GM21360 (cell line): Measurements from ENCODE around the gene WDR76.
"Not testable (repeated sequence)": the region's sequence is repeated elsewhere in the genome, so short reads cannot be mapped to it uniquely, and the experiment has no call there.

Source experiments
- ATAC-seq: cut with Tn5 transposase; IDR thresholded peaks from one replicate; pipeline ENCODE4 v1.9.1; 2021; ENCODE audit warnings: mild to moderate bottlenecking, moderate library complexity; ENCODE audit not compliant: unreplicated experiment

WDR76 gene

DNA sequence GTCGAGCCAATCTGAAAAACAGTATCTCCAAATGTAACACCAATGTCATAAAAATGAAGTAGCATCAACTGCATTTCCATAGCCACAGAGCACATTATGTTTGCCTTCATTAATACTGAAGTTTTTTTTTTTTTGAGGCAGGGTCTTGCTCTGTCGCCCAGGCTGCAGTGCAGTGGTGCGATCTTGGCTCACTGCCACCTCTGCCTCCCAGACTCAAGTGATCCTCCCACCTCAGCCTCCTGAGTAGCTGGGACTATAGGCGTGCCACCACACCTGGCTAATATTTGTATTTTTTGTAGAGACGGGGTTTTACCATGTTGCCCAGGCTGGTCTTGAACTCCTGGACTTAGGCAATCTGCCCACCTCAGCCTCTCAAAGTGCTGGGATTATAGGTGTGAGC lies 11.7 kb upstream of the WDR76 start:
- not testable (repeated sequence) for ATAC-seq

GRCh38 chr15:43821505-43821904 lies 5.3 kb upstream of the WDR76 start:
- no peak for ATAC-seq

- ATAC-seq, result no peak
Observed at GRCh38 chr15:43824302-43825246, 2.2 kb upstream of the WDR76 start, which contains the start of gene MFAP1. TSS of gene MFAP1 (minus strand) at chr15:43824690. CDS start at chr15:43824569, 121 bp downstream.

DNA sequence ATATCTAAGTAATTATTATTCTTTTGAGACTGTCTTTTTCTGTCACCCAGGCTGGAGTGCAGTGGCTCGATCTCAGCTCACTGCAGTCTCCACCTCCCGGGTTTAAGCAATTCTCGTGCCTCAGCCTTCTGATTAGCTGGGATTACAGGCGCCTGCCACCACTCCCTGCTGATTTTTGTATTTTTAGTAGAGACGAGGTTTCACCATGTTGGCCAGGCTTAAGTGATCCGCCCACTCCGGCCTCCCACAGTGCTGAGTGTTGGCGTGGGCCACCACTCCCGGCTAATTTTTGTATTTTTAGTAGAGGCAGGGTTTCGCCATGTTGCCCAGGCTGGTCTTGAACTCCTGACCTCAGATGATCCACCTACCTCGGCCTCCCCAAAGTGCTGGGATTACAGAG lies 1.5 kb upstream of the WDR76 start:
- ATAC-seq, result not testable (repeated sequence)

GRCh38 chr15:43826029-43826507 lies 734 bp upstream of the WDR76 start:
- ATAC-seq, result no peak

DNA sequence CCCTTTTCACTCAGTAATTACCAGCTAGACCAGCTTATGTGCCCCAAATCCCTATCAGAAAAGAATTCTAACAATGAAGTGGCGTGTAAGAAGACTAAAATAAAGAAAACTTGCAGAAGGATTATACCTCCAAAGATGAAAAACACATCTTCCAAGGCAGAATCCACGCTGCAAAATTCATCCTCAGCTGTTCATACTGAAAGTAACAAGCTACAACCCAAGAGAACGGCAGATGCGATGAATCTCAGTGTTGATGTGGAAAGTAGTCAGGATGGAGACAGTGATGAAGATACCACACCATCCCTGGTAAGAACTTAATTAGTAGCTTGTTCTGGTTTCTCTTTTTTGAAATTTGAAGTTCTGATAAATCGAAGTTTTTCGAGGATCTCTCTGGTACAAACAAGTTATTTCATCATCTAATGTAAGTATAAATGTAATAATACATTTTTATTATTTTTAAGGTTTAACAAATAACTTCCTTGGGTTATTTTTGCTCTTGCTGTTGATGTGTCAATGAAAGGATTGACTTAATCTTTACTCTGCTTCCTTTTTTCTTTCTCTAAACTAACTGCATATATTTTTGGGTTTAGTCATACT lies 1.4 kb downstream of the WDR76 start:
- ATAC-seq, result no peak

DNA sequence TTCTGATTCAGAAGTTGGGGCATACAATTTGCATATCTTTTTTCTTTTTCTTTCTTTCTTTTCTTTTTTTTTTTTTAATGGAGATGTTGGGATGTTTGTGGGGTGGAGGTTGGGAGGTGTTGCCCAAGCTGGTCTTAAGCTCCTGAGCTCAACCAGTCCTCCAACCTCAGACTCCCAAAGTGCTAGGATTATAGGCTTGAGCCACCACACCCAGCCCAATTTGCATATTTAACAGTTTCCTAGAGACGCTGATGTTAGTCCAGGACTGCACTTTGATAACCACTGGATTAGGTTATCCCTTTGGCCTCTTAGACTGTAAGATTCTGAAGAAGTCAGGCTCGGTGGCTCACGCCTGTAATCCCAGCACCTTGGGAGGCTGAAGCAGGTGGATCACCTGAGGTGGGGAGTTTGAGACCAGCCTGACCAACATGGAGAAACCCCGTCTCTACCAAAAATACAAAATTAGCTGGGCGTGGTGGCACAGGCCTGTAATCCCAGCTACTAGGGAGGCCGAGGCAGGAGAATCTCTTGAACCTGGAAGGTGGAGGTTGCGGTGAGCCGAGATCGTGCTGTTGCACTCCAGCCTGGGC lies 3.2 kb downstream of the WDR76 start:
- not testable (repeated sequence) for ATAC-seq

GRCh38 chr15:43830691-43831275 lies 4.0 kb downstream of the WDR76 start:
- not testable (repeated sequence) for ATAC-seq

- not testable (repeated sequence) for ATAC-seq
Observed at GRCh38 chr15:43831519-43832052, 4.8 kb downstream of the WDR76 start.

- ATAC-seq, result not testable (repeated sequence)
Observed at GRCh38 chr15:43832485-43832884, 5.7 kb downstream of the WDR76 start.

GRCh38 chr15:43845421-43845820 lies 18.6 kb downstream of the WDR76 start:
- no peak for ATAC-seq

- no peak for ATAC-seq
Observed at GRCh38 chr15:43851251-43851650, 24.4 kb downstream of the WDR76 start.

GRCh38 chr15:43852607-43853006 lies 25.8 kb downstream of the WDR76 start:
- no peak for ATAC-seq

DNA sequence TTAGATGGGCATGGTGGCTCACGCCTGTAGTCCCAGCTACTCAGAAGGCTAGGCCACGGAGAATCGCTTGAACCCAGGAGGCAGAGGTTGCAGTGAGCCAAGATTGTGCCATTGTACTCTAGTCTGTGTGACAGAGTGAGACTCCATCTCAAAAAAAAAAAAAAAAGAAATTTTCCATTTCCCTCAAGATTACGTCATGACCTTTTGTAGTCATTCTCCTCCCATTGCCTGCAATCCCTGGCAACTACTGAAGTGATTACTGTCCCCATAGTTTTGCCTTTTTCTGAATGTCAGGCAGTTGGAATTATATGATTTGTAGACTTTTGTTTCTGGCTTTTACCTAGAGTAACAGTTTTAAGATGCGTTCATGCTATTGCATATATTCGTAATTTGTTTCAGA lies 28.0 kb downstream of the WDR76 start:
- no peak for ATAC-seq

DNA sequence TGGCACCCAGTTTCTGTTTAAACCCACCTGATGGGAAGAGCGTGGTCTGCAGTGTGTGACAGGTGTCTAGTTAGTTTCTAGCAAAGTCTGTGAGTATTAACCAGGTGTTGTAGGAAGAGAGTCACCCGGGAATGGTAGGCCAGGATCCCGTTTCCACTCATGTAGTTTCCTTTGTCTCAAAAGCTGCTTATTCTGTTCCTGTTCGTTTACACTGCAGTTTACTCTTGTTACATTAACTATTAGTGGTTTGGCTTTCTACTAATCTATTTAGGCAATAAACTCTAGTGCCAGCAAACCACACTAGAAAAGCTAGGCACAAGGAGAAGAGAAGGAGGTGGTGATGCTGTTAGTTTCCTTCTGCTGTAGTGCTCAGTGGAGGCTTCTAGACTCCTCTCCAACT lies 32.7 kb downstream of the WDR76 start:
- ATAC-seq, result no peak

GRCh38 chr15:43866636-43867035 lies 39.8 kb downstream of the WDR76 start:
- ATAC-seq, result not testable (repeated sequence)

- ATAC-seq, result no peak
Observed at GRCh38 chr15:43867096-43867495, 40.3 kb downstream of the WDR76 start.

GRCh38 chr15:43868406-43868805 lies 41.6 kb downstream of the WDR76 start:
- ATAC-seq, result no peak

GRCh38 chr15:43871835-43872234 lies 45.0 kb downstream of the WDR76 start:
- ATAC-seq, result no peak

DNA sequence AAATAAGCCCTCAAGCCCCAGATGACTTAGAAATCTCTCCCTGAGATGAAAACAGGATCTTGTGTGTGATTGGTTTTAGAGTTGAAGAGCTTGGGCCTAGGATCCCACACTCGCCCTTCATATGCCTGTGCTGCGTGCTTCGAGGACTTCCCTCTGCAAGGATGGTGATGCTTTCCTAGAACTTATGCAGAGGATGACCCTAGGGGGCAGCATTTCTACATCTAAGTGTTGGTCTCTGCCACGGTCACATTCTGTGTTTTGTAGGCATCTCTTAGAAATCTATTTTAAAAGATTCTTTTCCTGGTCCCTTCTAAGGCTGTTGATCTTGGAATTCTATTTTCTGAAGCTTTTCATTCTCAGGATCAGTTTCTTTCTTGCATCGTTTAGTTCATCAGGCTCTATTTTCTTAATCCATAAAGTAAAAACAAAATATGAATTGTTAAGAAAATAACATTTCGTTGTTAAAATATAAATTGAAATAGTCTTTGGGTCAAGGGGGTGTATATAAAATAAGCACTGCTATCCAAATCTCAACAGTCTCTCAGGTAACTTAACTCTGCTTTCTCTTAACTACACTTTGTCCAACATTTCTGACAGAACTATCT lies 45.7 kb downstream of the WDR76 start:
- ATAC-seq, result no peak
